HL-60 (cell line): ENCODE measurements around the gene ZFP57.

Source experiments
- POLR2AphosphoS5 ChIP-seq: IDR thresholded peaks from 2 replicates; pipeline ENCODE4 v1.6.1; 2012; ENCODE audit warnings: low read depth
- REST ChIP-seq: IDR thresholded peaks from 2 replicates; pipeline ENCODE4 v1.6.1; 2012; ENCODE audit warnings: low read depth; ENCODE audit not compliant: insufficient replicate concordance
- TF ChIP-seq, protein P1 (sequence below): IDR thresholded peaks from one replicate; pipeline ENCODE4 v1.5.1; 2011; ENCODE audit warnings: low read length, control low read depth, inconsistent platforms; ENCODE audit not compliant: insufficient read depth

DNA sequence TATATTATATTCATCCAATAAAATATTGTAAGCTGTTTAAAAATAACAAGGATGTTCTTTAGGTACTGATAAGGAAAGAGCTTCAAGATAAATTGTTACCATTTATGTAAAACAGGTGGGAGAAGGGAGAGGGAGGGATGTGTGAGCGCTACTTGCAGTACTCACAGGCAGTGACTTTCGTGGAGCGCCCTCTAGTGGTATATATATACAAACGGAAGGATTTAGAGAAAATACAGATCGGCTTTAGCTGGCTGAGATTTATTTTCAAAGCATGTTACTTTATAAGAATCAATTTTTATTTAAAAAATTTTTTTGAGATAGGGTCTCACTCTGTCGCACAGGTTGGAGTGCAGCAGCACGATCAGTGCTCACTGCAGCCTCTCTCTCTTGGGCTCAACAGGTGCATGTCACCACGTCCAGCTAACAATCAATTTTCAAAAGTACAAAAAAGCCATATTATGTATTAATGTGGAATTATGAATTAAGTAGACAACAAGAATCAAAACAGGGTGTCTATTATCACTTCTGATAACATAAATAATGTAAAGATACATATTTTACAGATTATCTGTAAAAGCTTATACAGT lies 27.4 kb downstream of the ZFP57 start:
- TF ChIP-seq, protein P1, sequence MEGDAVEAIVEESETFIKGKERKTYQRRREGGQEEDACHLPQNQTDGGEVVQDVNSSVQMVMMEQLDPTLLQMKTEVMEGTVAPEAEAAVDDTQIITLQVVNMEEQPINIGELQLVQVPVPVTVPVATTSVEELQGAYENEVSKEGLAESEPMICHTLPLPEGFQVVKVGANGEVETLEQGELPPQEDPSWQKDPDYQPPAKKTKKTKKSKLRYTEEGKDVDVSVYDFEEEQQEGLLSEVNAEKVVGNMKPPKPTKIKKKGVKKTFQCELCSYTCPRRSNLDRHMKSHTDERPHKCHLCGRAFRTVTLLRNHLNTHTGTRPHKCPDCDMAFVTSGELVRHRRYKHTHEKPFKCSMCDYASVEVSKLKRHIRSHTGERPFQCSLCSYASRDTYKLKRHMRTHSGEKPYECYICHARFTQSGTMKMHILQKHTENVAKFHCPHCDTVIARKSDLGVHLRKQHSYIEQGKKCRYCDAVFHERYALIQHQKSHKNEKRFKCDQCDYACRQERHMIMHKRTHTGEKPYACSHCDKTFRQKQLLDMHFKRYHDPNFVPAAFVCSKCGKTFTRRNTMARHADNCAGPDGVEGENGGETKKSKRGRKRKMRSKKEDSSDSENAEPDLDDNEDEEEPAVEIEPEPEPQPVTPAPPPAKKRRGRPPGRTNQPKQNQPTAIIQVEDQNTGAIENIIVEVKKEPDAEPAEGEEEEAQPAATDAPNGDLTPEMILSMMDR = peak; percentile 5
- TF ChIP-seq REST (no peak), POLR2AphosphoS5 (no peak)
